Fibroblast of skin of abdomen (primary cell): ENCODE measurements around the gene RPEL1.
A peak's percentile ranks its signal among the peaks of the same experiment; 100 is the strongest.

ENCODE experiments used
- DNase-seq: peaks from one replicate; pipeline ENCODE4 v3.0.0-alpha.2; 2013

Gene RPEL1

DNA sequence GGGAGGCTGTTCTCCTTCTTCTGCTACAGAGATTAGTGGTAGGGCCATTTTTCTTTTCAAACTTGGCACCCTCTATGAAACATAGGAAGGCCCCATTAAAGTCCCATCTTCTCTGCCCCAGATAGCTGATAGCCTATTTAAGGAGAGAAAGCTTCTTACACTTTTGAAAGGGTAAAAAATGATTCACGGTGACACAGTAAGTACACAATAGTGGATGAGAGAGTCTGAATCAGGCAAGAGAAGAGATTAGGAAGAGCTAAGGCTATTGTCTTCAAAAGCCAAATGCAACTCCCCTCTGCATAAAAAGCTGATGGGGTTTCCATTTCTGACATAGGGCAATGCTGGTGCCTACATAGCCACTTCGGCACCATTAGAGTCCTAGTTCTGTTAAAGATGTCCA is 34.8 kb downstream of the RPEL1 start:
- DNase-seq = no peak

DNA sequence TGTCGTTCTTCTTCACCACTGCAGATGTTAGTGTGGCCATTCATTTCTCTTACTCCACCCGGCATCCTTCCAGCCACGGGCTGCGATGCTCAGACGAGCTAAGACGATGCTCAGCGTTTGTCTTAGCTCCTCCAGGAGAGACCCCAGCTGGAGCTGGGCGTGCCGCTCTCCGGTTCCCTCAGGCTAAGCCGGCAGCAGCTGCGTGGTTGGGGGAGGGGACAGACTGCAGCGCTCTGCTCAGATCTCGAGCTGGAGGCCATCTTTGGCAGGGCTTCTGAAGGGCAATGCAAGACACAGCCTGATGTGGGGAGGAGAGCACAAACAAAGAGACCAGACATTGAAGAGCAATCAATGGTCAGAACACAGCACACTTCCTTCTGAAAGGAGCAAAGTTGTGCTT is 36.1 kb downstream of the RPEL1 start:
- DNase-seq = peak; percentile 8

DNA sequence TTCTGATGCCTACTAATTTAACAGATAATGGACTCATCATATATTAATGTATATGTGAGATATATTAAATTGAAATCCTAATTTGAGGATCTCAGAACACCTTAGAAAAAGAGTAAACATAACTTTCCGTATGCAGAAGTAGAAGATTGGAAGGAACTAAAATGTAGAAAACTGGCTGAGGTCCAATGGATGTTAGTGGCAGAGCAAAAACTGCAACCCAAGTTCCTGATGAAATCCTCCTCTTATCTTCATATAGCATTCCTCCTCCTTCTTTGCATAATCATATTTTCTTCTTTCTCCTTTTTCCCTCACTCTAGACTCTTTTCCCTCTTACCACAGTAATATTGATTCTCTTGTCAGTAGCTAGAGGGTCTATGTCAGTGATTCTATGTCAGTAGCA is 37.3 kb downstream of the RPEL1 start:
- DNase-seq = no peak

DNA sequence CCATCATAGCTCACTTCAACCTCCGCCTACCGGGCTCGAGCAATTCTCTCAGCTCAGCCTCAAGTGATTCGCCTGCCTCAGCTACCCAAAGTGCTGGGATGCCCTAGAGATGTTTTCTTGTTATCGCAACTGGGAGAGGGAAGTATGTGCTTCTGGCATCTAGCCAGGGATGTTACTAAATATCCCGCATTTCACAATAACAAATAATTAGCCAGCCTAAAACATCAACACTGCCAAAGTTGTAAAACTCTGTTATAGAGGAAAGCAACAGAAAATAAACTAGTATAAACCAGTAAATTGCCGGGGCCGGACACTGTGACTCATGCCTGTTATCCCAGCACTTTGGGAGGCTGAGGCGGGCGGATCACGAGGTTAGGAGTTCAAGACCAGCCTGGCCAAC is 38.5 kb downstream of the RPEL1 start:
- no peak for DNase-seq

DNA sequence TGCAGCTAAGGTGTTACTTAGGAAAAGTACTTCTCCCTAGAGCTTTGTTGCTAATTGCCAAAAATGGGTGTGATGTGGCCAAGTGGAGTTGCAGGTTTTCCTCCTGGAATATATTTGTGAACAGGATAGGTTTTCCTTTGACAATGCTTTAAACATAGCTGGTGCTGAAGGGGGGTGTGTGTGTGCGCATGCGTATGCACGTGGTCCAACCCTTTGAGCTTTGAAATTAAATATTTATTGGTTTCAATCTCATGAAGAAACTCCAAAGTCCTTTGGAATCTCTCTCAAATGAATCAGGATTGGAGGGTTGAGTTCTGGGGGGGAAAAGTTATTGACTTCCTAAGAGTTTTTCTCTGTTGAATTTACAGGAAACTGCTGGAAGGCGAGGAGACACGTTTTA is 42.3 kb downstream of the RPEL1 start:
- DNase-seq = no peak

DNA sequence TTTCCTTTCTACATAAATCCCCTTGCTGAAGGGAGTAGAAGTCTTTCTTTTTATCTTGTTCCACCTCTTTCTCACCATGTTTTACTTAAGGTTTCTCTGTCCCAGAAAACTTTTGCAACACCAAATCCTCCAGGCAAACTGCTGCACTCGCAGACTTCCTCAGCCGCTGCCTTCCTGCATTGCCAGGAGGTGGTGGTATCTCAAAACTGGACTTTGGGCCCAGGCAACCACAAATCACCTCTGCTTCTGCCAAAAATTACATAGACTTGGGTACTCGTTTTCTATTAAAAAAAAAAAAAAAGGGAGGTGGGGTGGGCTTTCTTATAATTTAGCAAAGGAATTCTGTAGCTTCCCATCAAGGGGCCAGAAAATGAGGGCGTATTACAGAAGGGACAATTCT is 45.9 kb downstream of the RPEL1 start:
- no peak for DNase-seq

DNA sequence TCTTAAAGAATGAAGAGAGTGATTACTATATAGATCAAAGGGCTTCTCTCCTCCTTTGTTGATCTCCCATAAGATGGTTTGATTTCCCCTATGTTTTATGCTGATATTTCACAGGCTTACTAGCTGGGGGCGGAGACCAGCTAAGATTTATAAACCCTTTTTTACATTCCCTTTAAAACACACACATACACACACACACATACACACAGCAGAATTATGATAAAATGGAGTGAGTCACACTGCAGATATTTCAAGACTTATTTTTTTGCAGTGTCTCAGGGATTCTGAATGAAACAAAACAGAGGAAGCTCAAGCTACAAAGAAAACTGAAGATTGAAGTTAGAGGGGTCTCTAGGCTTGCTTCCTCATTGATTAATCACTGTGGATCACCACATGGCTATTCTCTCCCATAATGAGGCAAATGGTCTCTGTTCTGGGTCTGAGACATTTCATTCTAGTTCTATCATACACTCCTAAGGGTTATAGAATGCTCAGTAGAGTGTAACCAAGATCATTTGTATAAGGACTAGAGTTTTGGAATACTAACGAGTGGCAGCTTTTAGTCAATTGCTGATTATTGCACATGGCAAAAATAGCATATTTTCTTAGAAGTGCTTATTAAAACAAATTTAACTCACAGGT is 49.8 kb downstream of the RPEL1 start:
- DNase-seq = peak; percentile 80
